ENCODE results near the gene LRRFIP1. TPM values are rescaled to one million over a fixed set of nuclear protein-coding genes. Genes with fewer than 3 reads are reported as not detected.

The LRRFIP1 gene
- total and polyA plus RNA-seq, 2 donors (not counting 3 experiments of a cell fraction or from before 2014, with no cell fraction given) = 39.2 to 179 TPM

DNA sequence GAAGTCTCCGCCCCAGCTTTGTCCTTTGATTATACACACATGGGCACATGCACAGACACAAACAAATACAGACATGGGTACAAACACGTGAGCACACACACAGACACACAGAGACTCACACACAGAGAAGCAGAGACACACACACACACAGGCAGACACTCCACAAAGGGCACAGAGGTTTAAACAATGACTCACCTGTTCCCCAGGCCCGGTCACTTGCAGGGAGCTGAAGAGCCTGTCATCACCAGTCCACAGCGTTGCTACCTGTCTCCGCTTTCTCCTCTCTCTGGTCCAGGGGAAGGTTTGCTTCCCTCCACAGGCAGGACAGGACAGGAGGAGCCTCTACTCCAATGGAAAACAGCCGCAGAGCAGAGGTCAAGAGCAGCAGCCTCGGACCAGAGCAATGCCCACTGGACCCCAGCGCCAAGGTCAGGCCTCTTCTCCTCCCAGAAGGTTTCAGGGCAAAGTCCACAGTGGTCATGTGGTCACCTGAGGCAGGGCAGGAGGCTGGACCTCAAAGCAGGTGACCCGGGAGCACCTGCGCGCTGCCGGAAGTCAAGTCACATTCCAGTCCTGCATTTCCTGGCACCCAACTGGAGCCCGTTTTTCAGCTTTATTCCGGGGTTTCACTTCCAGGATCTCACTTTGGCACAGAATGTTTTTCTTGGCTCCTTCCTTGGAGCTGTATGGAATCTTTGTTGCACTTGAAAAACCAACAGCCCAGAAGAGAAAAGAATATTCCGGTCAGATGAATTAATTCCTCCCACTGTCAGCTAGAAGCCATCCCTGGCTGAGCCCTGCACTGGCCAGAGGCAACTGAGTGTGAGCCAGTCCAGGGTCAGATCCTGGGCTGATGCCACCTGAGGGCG is 36.9 kb upstream of the LRRFIP1 start, which contains the start of gene RAB17:
Gene RAB17 (minus strand): TSS at position 463 of the 869 bp plus-strand sequence. CDS start 4,580 bp downstream, outside the sequence.
- no peaks in the 10 kb centered on the region for H4K20me1 ChIP-seq (replicated peaks; ENCODE audit: control insufficient read depth, extremely low read depth, insufficient read depth, low read length)
- no peaks in the 10 kb centered on the region for H3K9me3 ChIP-seq (replicated peaks; ENCODE audit: control insufficient read depth, insufficient read depth, low read length)
- intact Hi-C loops (cut with micrococcal nuclease) = no loop called here
- H3K9ac ChIP-seq (replicated peaks; ENCODE audit: extremely low read depth, insufficient read depth, low read length) = no peak within 1 kb of the TSS
- dilution Hi-C loops (cut with MboI; ENCODE audit: extremely low pct_ligation_motif_present, low sequenced_read_pairs) = no loop called here
- POLR2A ChIA-PET = interaction anchor here (0.7 kb wide), 1 partner anchor 1410 kb away, joined by 4 read pairs; no protein-coding TSS in a partner anchor
- H2AFZ ChIP-seq (ENCODE audit: low read depth, low read length) = no peak within 1 kb of the TSS
- TF ChIP-seq MAX (IDR thresholded peaks at IDR 0.05; ENCODE audit: insufficient read depth, insufficient read length) = no peak
- TF ChIP-seq EZH2 (IDR thresholded peaks at IDR 0.05; ENCODE audit: borderline replicate concordance, low read depth, low read length, severe bottlenecking) = no peak
- no peak for TF ChIP-seq JUN (IDR thresholded peaks at IDR 0.05; ENCODE audit: borderline replicate concordance, insufficient read depth, insufficient read length, low read depth)
- no peak for TF ChIP-seq MYC (IDR thresholded peaks at IDR 0.05; ENCODE audit: low read depth, low read length)
- TF ChIP-seq POLR2A (IDR thresholded peaks at IDR 0.05; ENCODE audit: low read depth, low read length) = no peak
- TF ChIP-seq GATA2 (IDR thresholded peaks at IDR 0.05; ENCODE audit: insufficient read depth, insufficient read length, low read depth, low read length) = no peak
- no peak for TF ChIP-seq POLR2AphosphoS5 (IDR thresholded peaks at IDR 0.05; ENCODE audit: insufficient read depth, low read depth, low read length)
- no peak for TF ChIP-seq FOS (IDR thresholded peaks at IDR 0.05; ENCODE audit: borderline replicate concordance, insufficient read depth, low read length)
- no peak for TF ChIP-seq CTCF (IDR thresholded peaks at IDR 0.05; ENCODE audit: extremely low read depth in 1 of 2, insufficient read depth in 1 of 2, low read depth in 1 of 2, low read length in 2 of 2)
- FAIRE-seq (no peak), DNase-seq (ENCODE audit: low read depth, low spot score) (no peak)
- H3K79me2 ChIP-seq (ENCODE audit: control insufficient read depth, insufficient read depth, low read length) = no peaks in the 10 kb centered on the region
- H3K9me1 ChIP-seq (replicated peaks; ENCODE audit: control insufficient read depth, extremely low read depth, insufficient read depth, low read length) = no peaks in the 10 kb centered on the region
- BruUV-seq (replicated peaks) = no TSS peak
- peaks cover 0 to 2% of the 10 kb centered on the region in 2 experiments for H3K27me3 ChIP-seq (ENCODE audit: control insufficient read depth in 2 of 2, insufficient read depth in 2 of 2, low read length in 2 of 2)
- H3K4me1 ChIP-seq (ENCODE audit: control insufficient read depth, extremely low read depth, insufficient read depth, low read length) = no peaks in the 10 kb centered on the region
- no peaks in the 10 kb centered on the region for H3K36me3 ChIP-seq (ENCODE audit: control insufficient read depth in 2 of 2, extremely low read depth in 1 of 2, insufficient read depth in 2 of 2, low read length in 2 of 2)
- H3K4me2 ChIP-seq (ENCODE audit: insufficient read depth, low read length) = no peak within 1 kb of the TSS
- no peak within 1 kb of the TSS for H3K27ac ChIP-seq (ENCODE audit: insufficient read depth, low read depth, low read length)
- CTCF ChIA-PET = interaction anchor here (1.1 to 2.0 kb wide), 6 partner anchors 9 to 78 kb away, joined by 3 to 5 read pairs (median 4); no protein-coding TSS in a partner anchor
- H3K4me3 ChIP-seq (replicated peaks in 1 of 3; ENCODE audit: insufficient read depth in 1 of 3, low read depth in 1 of 3, low read length in 3 of 3) = no peak within 1 kb of the TSS

Measured in endothelial cell of umbilical vein (primary cell).